NOMO-1 (cell line): ENCODE data around the gene NIM1K.
"Not testable (repeated sequence)": the region's sequence is repeated elsewhere in the genome, so short reads cannot be mapped to it uniquely, and the experiment has no call there.

Experiments
- DNase-seq, 2 experiments: peaks; one replicate each; lab custom pipeline; 2025; ENCODE audit not compliant: unreplicated experiment in 2 of 2; lab: John Stamatoyannopoulos, UW

Gene NIM1K

DNA sequence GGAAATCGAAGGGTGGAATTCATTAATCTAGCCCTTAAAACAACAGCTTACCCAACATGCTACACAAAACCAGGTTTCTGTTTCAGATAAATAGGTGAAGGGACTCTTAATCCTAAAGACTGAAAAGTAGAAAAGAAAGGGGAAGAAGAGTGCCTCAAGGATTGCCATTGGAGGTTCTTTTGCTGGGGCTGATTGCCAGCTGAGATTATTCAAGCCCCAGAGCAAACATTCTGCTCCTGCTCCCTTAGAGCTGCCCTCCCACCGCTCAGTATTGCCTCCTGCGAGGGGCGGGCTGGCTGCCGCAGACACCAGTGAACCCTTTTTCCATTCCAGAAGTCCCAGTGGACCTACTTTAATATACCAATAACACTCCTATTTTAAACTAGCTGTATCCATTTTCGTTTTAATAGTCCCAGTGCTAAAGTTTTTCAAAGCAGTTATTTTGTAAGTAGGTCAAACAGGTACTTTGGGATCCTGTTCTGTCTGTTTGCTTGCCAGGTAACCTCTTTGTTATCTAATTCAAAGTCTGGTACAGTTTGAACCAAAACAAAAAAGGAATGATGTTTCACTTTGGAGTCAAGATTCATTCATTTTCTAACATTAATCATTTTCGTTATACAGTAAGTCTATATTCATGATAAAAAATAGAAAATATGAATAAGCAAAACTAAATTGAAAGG lies 82.5 kb downstream of the NIM1K start:
- DNase-seq: no peak

- DNase-seq: no peak
These were observed 83.4 kb downstream of the NIM1K start for GRCh38 chr5:43275391-43275790.

DNA sequence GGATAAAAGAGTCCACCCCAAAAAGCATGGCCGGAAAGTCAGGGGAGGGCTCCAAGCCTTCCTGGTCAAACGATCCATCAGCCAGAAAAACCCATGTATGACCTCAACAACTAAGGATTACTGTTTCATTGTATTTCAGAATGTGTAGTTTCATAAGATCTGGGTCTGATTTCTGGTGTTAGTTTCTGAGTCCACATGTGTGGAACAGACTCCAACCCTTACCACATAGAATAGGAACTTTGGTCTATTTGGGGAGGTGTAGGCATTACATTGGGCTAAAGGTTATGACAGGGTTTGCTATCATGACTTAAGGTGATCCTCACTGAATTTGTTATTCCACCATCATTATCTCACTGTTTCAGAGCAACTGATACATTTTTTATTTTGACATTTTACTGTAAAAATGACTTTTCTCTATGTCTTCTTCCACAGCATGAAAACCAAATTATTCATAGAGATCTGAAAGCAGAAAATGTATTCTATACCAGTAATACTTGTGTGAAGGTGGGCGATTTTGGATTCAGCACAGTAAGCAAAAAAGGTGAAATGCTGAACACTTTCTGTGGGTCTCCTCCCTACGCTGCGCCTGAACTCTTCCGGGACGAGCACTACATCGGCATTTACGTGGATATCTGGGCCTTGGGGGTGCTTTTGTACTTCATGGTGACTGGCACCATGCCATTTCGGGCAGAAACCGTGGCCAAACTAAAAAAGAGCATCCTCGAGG lies 87.7 kb downstream of the NIM1K start:
- no peak for DNase-seq

GRCh38 chr5:43281840-43282658 lies 90.0 kb downstream of the NIM1K start:
- no peak for DNase-seq

GRCh38 chr5:43286623-43287022 lies 94.6 kb downstream of the NIM1K start:
- DNase-seq: no peak

DNA sequence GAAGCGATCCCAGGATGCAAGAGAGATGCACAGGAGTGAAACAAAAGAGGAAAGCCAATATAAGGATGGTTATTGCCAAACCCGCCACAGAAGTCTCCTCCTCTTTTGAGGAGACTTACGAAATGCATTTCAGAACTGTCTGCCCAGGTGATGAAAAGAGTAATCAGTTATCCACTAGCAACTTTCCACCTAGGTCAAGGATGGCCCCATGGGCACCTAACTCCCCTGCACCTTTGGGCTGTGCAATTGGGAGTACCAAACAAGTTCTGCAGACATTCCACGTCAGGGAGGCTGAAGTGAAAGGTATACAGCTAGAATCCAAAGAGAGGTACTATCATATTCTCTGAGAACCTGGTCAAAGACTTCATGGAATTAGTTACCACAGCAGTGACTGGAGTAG lies 95.5 kb downstream of the NIM1K start:
- DNase-seq: no peak

DNA sequence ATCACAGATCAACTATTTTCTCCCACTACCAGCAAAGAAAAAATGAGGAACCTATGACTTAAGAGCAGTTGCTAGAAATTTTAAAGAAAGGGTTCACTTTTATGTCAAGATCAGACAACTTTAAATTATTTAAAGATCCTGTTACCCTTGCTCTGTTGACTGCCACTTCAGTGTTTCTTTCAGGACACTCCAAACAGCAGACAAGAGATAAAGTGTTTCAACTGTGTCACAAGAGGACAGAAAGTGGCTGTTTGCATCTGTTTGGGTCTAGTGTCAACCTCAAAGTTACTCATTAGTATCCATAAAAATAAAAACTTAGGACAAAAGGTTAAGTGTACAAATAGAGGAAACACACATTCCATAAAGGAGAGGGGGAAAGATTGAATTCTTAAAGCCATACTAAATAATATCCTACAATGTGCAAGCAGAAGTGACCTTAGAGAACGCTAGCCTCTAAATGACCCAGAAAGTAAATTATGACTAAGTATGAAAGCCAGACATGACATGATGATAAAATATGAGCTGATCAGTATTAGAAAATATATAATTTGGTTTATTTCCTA lies 96.3 kb downstream of the NIM1K start:
- no peak for DNase-seq

DNA sequence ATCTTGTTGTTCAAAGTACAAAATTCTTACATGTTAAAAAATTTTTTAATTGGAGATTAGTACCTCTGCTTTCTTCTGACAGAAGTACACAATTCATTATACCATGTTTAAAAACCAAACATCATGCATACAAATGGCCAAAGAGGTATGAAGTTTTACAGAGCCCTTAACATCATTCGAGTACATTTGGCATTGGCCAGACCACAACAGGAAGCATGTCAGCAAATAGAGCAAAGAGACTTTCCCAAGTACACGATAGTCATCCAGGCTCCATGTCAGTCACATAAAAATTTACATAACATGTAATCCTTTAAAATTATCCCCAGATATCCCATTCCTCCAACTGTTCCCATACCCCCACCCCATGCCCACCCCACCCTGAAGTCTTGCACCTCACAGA lies 98.7 kb downstream of the NIM1K start:
- DNase-seq: no peak

DNA sequence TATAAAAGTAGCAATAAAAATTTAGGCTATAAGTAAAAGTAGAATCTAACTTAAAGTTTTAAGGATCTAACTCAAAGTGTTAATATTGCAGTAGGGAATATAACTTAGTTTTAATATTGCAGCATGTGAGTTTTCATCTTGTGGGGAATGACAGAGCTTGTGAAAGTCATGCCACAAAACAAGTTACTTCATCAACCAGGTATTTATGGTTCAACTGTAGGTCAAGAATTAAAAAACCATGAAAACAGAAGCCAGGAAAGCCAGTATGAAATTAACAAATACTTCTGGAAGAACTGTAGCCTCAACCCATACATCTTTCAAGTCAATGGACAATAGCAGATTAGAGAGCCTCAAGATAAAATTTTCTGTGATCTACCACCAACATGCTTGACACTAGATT lies 102.2 kb downstream of the NIM1K start:
- no peak for DNase-seq

DNA sequence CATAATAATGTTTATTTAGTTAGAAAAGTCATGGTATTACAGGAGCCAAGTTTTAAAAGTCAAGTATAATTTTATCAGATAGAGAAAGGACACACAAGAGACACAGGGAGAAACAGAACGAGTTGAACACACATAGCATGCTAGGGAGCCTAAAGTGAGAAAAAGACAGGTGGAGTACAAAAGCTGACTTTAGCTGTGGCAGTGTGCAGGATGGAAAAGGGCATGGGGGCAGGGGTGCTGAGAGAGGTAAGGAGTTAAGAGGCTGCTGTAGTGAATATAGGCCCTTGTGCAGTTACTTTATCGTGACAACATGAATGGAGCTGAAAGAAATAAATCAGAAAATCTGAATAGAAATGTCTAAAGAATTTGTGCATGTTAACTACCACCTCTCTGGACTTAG lies 103.2 kb downstream of the NIM1K start:
- DNase-seq: no peak

- DNase-seq: no peak
These were observed 104.8 kb downstream of the NIM1K start for GRCh38 chr5:43296835-43297234.

DNA sequence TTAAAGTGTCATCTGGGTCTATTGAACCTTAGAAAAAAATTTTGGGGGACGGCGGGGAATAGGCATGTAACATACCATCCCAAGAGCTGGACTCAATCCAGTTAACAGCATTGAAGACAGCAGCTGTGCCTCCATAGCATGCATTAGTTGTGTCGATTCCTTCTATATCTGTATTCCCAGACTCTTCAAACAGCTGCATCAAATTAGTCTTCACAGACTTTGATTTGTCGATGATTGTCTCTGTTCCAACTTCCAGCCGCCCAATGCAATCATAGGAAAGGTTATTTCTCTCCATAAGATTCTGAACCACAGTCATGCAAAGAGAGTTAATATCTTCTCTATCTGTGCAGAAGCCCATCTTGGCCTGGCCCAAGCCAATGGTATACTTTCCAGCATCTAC lies 106.4 kb downstream of the NIM1K start:
- no peak for DNase-seq

GRCh38 chr5:43300112-43300511 lies 108.1 kb downstream of the NIM1K start:
- DNase-seq: no peak

GRCh38 chr5:43301653-43302091 lies 109.6 kb downstream of the NIM1K start:
- no peak for DNase-seq

DNA sequence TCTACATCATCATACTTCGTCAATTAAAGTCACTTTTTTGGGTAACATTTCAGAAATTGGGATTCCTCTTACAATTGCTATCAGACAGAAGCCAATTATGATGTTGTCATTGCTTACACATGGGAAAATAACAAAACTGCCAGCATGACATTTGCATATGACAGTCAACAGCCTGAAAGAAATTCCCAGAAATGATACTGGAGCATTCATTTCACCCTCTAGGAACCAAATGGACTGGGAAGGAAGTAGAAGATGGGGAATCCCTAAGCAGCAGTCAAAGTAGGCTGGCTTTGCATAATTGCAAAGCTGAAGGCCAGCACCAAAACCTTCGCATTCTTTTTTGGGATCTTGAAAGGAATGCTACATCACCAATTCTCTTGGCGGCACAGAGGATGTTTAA lies 110.5 kb downstream of the NIM1K start:
- no peak for DNase-seq

DNA sequence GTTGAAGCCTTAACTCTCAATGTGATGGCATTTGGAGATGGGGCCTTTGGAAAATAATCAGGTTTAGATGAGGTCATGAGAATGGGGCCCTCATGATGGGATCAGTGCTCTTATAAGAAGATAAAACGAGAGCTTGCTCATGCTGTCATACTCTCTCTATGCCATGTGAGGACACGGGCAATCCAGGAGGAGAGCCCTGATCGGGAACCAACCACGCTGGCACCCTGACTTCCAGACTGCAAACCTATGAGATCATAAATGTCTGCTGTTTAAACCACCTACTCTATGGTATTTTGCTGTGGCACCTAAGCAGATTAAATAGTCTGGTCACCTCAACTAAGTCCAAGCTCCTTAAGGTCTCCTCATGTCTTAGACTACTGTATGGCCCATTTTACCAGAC lies 111.2 kb downstream of the NIM1K start:
- no peak for DNase-seq

DNA sequence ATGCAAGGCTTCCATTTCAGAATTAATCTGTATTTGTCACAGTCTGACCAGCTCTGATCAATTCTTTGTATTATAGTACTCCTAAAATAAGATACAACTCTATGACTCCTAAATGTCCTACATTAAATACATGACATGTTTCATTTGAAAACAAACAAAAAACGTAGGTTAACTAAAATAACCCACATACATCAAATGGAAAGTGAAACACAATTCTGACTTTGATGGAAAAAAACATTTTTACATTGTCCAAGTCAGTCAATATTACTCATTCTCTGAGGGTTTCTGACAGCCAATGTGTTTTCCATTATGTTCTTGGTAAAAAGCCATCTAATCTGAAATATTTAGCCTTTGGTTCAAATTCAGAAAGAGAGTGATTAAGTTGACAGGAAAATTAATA lies 112.5 kb downstream of the NIM1K start:
- no peak for DNase-seq

DNA sequence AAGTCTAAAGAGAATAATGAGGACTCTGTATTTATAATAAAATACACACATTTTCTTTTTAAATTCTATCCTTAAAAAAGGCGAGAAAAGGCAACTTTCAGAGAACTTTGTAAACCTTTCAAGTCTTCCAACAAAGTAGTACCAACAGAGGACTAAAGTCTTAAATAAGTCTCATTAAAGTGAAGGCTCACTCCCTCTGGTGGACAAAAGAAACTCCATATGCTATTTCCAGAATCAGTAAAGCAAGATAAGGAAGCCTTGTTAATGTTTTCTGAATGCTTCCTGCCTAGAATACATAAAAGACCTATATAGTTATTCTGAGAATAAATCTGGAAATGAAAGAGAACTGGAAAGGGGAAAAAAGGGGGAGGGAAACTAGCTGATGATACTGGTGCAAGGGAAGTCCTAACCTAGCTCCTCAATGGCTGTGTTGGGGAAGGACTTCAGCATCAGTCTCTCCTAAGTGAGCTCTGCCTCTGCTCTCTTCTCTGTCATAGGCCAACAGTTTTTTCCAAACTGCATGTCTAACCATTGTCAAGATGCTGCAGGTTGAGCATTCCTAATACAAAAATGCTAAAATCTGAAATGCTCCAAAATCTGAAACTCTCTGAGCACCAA lies 114.0 kb downstream of the NIM1K start:
- DNase-seq: peak; percentile 42 to 89

DNA sequence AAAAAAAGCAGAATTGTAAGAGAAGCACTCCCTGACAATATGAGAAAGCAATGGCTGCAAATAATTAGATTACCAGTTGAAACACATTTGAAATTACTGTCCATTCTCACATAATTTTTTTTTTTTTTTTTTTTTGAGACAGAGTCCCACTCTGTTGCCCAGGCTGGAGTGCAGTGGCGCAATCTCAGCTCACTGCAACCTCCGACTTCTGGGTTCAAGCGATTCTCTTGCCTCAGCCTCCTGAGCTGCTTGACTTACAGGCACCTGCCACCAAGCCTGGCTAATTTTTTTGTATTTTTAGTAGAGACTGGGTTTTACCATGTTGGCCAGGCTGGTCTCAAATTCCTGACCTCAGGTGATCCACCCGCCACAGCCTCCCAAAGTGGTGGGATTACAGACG lies 114.9 kb downstream of the NIM1K start:
- DNase-seq: not testable (repeated sequence)

- no peak for DNase-seq
These were observed 117.1 kb downstream of the NIM1K start for GRCh38 chr5:43309122-43309521.

DNA sequence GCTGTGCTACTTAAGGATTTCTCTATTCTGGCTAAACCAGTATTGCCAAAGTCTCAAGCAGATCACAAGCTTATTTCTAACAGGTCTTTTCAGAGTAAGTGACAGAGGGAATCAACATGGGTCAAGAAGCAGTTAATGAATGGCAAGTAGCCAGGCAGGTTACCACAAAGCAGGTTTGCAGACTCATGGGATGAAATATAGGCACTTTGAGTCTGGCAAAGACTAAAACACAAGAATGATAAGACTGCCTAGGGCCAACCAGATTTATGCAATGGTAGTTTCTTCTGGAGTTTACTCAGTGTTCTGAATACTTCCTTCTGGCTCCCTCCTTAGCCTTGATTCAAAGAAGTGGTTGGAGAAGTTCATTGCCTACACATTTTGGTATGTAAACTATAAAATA lies 117.6 kb downstream of the NIM1K start:
- DNase-seq: no peak
